DND-41 (cell line): ENCODE measurements around the gene LORICRIN.
A peak's percentile ranks its signal among the peaks of the same experiment; 100 is the strongest.

ENCODE experiments used
- ATAC-seq: fragments of 200-7000 bp; cut with Tn5 transposase; 3 replicates; pipeline ENCODE4 v1.9.1; 2021; ENCODE audit warnings: low read depth; ENCODE audit not compliant: insufficient read depth
- DNase-seq: peaks from one replicate; pipeline ENCODE4 v3.0.0-alpha.2; 2020
- H2AFZ ChIP-seq: 2 replicates; pipeline ENCODE4 v1.6.0; 2012; ENCODE audit warnings: low read depth, low read length
- H3K27ac ChIP-seq: 2 replicates; pipeline ENCODE4 v1.5.1; 2012; ENCODE audit warnings: low read length, inconsistent platforms
- H3K27me3 ChIP-seq: fragments of 200-600 bp; sonication (generic); 2 replicates; pipeline ENCODE4 v1.6.0; 2012; ENCODE audit warnings: low read length, mild to moderate bottlenecking, inconsistent platforms; ENCODE audit not compliant: insufficient read depth, poor library complexity
- H3K36me3 ChIP-seq: 2 replicates; pipeline ENCODE4 v1.5.1; 2012; ENCODE audit warnings: low read length, inconsistent platforms; ENCODE audit not compliant: insufficient read depth
- H3K4me1 ChIP-seq: 2 replicates; pipeline ENCODE4 v1.5.1; 2012; ENCODE audit warnings: mild to moderate bottlenecking, low read length; ENCODE audit not compliant: insufficient read depth
- H3K4me2 ChIP-seq: 2 replicates; pipeline ENCODE4 v1.6.0; 2012; ENCODE audit warnings: mild to moderate bottlenecking, moderate library complexity, low read length, inconsistent platforms; ENCODE audit not compliant: insufficient read depth
- H3K4me3 ChIP-seq, 2 experiments: fragments of 200-600 bp in 1 of 2; shearing (Covaris generic) in 1 of 2; 2 replicates each; pipeline ENCODE4 v1.5.1; 2012 to 2016; ENCODE audit warnings: inconsistent platforms in 2 of 2, low read length in 2 of 2, mild to moderate bottlenecking in 2 of 2, low read depth in 1 of 2, moderate library complexity in 1 of 2
- H3K79me2 ChIP-seq: 2 replicates; pipeline ENCODE4 v1.6.0; 2012; ENCODE audit warnings: low read length, inconsistent platforms; ENCODE audit not compliant: insufficient read depth
- H3K9ac ChIP-seq: 2 replicates; pipeline ENCODE4 v1.6.0; 2012; ENCODE audit warnings: low read depth, mild to moderate bottlenecking, inconsistent platforms, low read length, moderate library complexity
- H3K9me3 ChIP-seq: 2 replicates; pipeline ENCODE4 v1.5.1; 2012; ENCODE audit warnings: low read length, moderate library complexity, mild to moderate bottlenecking, inconsistent platforms; ENCODE audit not compliant: insufficient read depth, severe bottlenecking
- H4K20me1 ChIP-seq: 2 replicates; pipeline ENCODE4 v1.6.0; 2012; ENCODE audit warnings: low read length; ENCODE audit not compliant: insufficient read depth
- EZH2 ChIP-seq: IDR thresholded peaks from 3 replicates; pipeline ENCODE4 v1.6.1; 2012; ENCODE audit warnings: borderline replicate concordance, low read depth, mild to moderate bottlenecking, moderate library complexity, low read length, inconsistent platforms; ENCODE audit not compliant: severe bottlenecking
- TF ChIP-seq, protein P1 (sequence below): IDR thresholded peaks from 2 replicates; pipeline ENCODE4 v1.5.1; 2012; ENCODE audit warnings: borderline replicate concordance, low read length, moderate library complexity, mild to moderate bottlenecking; ENCODE audit not compliant: poor library complexity, severe bottlenecking; ENCODE audit errors: extremely low read depth

The LORICRIN gene

DNA sequence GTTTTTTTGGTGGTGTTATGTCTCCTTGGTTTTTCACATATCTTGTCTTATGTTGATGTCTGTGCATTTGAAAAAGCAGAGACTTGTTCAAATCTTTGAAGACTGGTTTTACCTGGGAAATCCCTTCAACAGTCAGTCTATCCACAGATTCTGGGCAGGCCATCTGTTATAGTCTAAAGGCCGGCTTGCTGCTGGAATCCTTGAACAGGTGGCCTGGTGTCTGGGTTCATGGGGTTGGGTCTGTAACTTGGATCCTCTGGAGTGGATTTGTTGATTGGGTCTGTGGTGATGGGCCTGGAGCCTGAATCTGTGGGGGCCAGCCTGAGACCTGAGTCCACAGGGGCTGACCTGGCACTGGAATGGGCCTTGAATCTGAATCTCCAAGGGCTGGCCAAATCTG lies 12.2 kb downstream of the LORICRIN start:
- no peaks in the 10 kb centered on the region for H3K9me3 ChIP-seq
- no peaks in the 10 kb centered on the region for H3K27me3 ChIP-seq
- no peak overlapping the region for H3K4me2 ChIP-seq
- H3K9ac ChIP-seq, result no peak overlapping the region
- TF ChIP-seq, protein P1, sequence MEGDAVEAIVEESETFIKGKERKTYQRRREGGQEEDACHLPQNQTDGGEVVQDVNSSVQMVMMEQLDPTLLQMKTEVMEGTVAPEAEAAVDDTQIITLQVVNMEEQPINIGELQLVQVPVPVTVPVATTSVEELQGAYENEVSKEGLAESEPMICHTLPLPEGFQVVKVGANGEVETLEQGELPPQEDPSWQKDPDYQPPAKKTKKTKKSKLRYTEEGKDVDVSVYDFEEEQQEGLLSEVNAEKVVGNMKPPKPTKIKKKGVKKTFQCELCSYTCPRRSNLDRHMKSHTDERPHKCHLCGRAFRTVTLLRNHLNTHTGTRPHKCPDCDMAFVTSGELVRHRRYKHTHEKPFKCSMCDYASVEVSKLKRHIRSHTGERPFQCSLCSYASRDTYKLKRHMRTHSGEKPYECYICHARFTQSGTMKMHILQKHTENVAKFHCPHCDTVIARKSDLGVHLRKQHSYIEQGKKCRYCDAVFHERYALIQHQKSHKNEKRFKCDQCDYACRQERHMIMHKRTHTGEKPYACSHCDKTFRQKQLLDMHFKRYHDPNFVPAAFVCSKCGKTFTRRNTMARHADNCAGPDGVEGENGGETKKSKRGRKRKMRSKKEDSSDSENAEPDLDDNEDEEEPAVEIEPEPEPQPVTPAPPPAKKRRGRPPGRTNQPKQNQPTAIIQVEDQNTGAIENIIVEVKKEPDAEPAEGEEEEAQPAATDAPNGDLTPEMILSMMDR, result no peak
- TF ChIP-seq EZH2, result no peak
- no peak for ATAC-seq
- no peaks in the 10 kb centered on the region for H4K20me1 ChIP-seq
- no peaks in the 10 kb centered on the region for H3K36me3 ChIP-seq
- no peaks in the 10 kb centered on the region for H3K4me1 ChIP-seq
- H3K4me3 ChIP-seq, result no peak overlapping the region
- H2AFZ ChIP-seq, result no peak overlapping the region
- no peaks in the 10 kb centered on the region for H3K79me2 ChIP-seq
- H3K27ac ChIP-seq, result no peak overlapping the region
- no peak for DNase-seq

DNA sequence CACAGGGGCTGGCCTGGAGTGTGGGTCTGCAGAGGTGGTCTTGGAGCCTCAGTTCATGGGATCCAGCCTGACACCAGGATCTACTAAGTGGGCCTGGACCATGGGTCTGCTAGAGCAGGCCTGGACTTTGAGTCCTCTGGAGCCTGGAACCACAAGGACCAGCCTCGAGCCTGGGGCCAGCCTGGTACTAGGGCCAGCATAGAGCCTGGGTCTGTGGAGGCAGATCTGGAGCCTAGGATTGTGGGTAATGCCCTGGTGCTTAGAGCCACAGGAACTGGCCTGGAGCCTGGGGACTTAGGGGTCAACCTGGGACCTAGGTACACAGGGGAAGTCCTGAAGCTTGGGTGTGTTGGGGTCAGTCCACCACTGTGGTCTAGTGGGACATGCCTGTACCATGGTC lies 12.7 kb downstream of the LORICRIN start:
- Histone ChIP-seq H3K27ac (no peak overlapping the region), H2AFZ (no peak overlapping the region), H3K4me1 (no peaks in the 10 kb centered on the region), H3K36me3 (no peaks in the 10 kb centered on the region), H3K4me3 (no peak overlapping the region), H3K9ac (no peak overlapping the region), H3K27me3 (no peaks in the 10 kb centered on the region), H3K79me2 (no peaks in the 10 kb centered on the region), H3K9me3 (no peaks in the 10 kb centered on the region), H3K4me2 (no peak overlapping the region), H4K20me1 (no peaks in the 10 kb centered on the region)
- no peak for DNase-seq
- ATAC-seq, result no peak
- TF ChIP-seq, protein P1, result no peak
- no peak for TF ChIP-seq EZH2

DNA sequence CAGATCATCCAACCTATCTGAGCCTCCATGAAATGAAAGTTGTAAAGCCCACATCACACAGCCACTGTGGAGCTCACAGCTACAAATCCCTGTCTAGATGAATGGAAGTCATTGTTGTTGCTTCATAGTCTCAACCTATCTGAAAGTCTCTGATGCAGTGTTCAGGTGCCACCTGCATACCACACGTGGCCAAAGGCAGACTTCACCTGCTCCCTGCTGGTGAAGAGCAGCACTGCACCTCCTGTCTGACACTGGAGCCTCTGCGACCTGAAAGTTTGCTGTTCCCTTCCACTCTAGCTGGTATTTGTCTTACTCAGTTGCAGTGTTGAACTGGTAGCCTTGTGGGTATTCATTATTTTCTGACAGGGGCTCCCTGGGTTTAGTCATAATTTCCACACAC lies 18.4 kb downstream of the LORICRIN start:
- ATAC-seq (no peak), DNase-seq (no peak)
- TF ChIP-seq EZH2, result no peak
- TF ChIP-seq, protein P1, result peak; percentile 61
- Histone ChIP-seq H3K9ac (no peak overlapping the region), H4K20me1 (no peaks in the 10 kb centered on the region), H3K4me2 (no peak overlapping the region), H3K36me3 (no peaks in the 10 kb centered on the region), H2AFZ (no peak overlapping the region), H3K4me3 (no peak overlapping the region), H3K9me3 (no peaks in the 10 kb centered on the region), H3K27ac (no peak overlapping the region), H3K4me1 (no peaks in the 10 kb centered on the region), H3K79me2 (no peaks in the 10 kb centered on the region), H3K27me3 (no peaks in the 10 kb centered on the region)
